HG03439 (cell line): ENCODE results near the gene HCN2.
"Not testable (repeated sequence)": the region's sequence is repeated elsewhere in the genome, so short reads cannot be mapped to it uniquely, and the experiment has no call there.

Experiments
- ATAC-seq: cut with Tn5 transposase; IDR thresholded peaks from one replicate; pipeline ENCODE4 v1.9.1; 2021; ENCODE audit warnings: mild to moderate bottlenecking, moderate library complexity; ENCODE audit not compliant: unreplicated experiment

Gene HCN2

DNA sequence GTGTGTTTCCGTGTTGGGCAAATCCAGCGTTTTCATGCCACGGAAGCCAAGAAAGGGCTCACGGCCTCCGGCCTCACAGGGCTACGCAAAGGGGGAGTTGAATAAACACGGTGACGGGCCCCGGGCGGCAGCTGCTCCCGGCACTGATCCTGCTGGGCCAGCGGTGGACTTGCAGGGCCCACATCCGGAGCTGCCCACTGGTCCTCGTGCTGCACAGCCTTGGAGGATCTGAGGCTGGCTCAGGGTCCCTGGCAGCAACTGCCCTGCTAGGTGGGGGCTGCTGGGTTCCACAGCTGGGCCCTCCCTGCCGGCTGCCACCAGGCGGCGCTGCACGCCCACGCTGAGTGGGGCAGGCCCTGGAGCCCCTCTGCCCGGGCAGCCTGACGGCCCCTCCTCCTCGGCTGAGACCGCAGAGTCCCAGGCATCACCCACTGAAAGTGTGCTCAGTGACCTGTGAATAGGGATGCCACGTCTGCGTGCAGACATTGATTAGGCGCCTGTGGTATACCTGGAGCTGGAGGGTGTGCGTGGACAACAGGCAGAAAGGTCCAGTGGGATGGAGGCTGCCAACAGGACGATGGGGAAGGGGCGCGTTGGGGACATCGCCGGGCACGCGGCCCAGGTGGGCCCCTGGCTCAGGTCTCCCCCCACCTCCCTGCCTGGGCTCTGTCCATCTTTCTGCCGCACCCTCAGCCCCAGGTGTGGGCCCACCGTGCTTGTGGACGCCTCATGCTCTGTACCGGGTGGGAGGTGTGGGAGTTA lies 5.3 kb upstream of the HCN2 start:
- no peak for ATAC-seq

DNA sequence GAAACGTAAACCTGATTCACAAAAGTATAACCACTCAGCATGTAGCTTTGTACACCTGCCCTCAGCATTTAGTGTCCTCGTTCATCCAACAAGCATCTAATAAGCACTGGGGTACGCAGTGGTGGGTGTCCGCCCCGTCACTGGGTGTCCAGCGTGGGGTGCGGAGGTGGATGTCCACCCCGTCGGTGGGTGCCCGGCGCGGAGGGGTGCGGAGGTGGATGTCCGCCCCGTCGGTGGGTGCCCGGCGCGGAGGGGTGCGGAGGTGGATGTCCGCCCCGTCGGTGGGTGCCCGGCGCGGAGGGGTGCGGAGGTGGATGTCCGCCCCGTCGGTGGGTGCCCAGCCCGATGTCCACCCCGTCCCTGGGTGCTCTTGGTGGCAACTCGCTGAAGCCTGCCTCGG lies 4.5 kb upstream of the HCN2 start:
- ATAC-seq: not testable (repeated sequence)

DNA sequence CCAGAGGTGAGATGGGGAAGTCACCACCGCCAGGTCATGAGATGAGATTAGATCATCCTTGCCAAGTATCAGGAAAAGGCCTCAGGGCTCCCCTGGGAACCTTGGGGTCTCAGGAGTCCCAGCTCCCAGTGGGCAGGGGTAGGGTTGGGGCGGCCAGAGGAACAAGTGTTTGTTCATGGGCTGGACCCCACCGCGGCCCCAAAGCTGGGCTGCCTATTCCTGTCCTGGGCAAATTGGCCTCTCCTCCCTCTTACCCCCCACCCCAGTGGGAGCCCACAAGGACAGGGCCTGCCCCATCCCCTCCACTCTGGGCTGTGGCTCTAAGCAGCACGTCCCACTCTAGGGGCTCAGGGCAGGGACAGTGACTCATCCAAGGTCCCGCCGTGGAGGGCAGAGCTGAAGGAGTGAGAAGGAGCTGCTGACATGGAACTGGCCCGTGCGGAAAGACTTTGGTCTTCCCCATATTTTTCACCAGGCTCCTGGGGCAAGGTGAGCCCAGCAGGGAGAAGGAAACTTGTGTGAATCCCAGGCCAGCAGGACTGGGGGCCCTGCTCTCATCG lies 4.0 kb upstream of the HCN2 start:
- no peak for ATAC-seq

DNA sequence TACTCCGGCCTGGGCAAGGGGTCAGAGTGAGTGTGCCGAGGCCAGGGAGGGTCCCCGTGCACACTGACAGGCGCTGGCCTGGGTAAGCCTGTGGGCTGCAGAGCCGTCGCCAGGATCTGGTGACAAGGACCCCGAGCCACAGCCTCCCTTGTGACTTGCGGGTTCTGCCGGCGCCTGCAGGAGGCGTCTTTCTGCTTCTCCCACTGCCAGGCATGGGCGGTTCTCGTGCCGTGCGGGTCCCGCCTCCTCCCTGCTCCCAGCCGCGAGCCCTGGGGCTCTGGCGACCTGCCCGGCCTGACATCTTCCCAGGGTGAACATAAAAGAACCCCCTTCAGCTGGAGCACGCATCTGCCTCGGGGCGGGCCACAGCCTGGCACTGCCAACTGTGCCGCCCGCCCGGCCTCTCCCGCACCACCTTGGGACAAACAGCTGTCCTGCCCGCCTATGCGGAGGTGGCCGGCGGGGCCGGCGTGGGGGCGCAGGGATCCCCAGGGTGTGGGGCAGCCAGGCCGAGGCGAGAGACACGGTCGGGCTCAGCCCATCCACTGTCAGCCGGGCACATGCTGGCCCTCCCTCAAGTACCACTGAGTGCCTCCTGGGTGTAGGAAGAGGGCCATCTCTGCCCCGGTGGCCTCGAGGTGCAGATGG lies 1.5 kb upstream of the HCN2 start:
- ATAC-seq: no peak

DNA sequence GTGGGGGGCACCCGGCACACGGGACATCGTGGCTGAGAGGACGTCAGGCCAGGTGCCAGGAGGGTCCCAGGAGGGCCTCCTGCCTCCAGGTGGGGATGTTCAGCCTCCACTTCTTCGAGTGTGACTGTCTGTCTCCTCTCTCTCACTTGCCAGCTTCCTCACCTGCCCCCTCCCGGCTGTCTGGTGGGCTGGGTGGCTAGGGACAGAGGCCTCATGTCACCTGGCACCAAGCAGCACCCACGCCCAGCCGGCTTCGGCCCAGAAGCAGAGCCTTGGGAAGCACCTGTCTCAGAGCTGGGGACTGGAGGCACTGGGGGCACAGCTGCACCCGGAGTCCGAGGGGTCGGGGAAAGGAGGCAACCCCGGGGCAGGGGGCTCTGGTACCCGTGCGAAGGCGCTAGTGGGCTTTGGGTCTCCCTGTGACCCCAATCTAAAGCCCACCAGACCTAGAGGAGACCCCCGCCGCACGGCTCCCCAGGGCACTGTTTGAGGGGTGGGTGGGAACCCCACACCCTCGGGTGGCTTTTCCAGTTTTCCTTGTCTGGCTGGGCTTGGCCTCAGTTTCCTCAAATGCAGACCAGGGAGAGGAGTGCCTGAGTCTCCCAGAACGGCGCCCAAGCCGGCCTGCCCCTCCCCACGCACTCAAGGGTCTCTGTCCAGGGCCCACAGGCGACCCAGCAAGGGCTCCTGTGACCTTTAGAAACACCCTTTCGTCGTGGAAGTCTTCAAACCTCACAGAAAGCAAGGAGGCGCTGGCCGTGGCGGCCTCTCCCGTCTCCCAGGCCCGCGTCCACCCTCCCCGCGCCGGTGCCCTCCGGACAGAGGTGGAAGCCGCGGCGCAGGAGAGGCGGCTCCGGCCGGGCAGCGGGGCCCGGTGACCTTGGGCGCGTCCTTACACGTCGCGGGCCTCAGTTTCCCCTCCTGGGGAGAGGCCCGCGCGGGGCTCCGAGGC lies 664 bp upstream of the HCN2 start:
- ATAC-seq: no peak

DNA sequence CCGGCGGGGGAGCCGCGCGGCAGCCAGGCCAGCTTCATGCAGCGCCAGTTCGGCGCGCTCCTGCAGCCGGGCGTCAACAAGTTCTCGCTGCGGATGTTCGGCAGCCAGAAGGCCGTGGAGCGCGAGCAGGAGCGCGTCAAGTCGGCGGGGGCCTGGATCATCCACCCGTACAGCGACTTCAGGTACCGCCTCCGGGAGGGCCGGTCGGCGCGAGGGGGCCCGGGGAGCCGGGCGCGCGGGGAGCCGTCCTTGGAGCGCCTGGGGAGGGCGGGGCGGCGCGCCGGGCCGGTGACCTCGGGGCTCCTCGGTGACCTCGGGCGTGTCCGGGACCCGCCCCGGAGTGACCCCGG lies 690 bp downstream of the HCN2 start:
- ATAC-seq: no peak

DNA sequence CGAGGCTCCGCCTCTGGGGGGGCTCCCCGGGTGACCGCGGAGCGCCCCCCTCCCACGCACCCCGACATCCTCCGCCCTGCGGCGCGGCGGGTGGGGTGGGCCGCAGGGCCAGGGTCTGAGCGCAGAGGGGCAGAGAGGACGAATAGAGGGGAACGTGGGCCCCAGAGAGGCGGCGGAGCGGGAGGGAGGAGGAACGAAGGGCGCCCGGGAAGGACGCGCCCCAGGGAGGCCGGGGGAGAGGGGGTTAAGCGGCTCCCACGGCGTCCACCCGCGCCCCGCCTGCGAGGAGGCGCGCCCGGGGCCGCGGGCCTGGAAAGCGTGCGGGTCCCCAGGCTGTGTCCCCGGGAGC lies 1.0 kb downstream of the HCN2 start:
- no peak for ATAC-seq

DNA sequence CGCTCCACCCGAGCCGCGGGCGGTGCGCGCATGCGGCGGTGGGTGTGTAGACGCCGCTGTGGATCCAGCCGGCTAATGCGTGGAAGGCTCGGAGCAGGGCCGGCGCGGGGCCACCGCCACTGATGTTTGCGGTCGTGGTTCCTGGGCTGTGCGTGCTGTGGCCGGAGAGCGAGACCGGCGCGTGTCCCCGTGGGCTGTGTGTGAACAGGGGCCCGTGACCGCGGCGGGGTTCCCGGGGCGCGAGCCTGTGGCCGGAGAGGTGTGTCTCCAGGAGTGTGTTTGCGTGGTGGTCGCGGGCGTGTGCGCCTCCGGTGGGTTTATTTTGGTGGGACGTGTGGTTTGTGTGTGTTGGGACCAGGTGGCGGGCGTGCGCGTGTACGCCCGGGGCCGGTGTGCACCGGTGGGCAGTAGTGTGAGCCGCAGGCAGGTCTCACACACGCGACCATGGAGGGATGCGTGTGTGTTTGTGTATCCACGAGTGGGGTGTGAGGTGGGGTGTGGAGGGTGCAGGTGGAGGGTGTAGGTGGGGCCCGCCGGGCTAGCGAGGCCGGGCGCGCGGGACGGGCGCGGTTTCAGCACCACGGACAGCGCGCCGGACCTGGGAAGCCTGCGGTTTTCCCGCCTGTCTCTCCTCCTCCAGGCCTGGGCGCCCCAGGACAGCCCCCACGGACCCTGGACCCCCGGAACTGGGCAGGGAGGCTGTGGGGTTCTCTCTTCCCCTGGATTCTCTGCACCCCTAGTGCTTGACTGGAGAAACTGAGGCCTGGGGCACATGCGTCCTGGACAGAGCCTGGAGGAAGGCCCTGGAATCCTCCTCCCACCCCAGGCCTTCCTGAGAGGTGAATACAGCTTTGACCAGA lies 1.6 kb downstream of the HCN2 start:
- no peak for ATAC-seq

DNA sequence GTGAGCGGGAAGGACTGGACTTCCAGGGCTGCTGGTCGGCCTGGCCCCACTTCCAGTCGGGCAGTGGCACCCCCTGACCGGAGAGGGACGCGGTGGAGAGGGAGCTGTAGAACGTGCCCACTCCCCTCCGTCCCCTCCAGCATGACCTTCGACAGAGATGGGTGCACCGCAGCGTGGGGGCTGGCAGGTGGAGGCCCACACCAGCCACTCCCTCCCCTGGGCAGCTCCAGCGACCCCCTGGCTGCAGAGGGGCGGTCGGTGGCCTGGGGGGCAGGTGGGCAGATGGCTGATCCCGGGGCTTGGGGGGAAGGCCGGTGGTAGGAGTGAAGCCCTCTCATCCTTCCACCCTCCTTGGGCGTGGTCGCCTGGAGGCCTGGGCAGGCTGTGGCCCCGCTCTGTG lies 2.4 kb downstream of the HCN2 start:
- no peak for ATAC-seq

DNA sequence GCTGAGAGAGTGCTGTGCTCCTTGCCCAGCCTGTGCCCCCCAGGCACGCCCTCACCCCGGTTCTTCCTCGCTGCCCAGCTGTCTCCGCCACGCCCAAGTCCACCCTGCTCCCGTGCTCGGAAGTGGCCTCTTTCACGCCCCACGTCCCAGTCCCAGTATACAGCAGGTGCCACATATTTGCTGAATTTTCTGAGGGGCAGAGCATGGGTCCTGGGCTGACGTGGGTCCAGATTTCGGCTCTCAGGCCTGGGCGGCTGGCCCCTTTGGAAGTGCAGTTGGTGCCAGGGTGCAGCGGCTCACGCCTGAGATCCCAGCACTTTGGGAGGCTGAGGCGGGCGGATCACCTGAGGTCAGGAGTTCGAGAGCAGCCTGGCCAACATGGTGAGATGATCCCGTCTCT lies 3.4 kb downstream of the HCN2 start:
- ATAC-seq: no peak

DNA sequence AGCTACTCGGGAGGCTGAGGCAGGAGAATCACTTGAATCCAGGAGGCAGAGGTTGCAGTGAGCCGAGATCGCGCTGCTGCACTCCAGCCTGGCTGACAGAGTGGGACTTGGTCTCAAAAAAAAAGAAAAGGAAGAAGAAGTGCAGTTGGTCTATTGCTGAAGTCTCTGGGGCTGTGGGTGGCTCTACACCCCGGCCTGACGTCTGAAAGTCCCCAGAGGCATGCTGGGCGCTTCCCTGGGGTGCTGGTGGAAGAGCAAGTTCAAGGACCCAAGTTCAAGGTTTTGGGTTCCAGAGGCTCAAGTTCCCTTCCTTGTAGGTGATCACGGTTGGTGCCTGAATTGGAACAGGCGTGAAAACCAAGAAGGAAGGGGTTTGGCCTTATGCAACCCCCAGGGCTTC lies 3.8 kb downstream of the HCN2 start:
- no peak for ATAC-seq

DNA sequence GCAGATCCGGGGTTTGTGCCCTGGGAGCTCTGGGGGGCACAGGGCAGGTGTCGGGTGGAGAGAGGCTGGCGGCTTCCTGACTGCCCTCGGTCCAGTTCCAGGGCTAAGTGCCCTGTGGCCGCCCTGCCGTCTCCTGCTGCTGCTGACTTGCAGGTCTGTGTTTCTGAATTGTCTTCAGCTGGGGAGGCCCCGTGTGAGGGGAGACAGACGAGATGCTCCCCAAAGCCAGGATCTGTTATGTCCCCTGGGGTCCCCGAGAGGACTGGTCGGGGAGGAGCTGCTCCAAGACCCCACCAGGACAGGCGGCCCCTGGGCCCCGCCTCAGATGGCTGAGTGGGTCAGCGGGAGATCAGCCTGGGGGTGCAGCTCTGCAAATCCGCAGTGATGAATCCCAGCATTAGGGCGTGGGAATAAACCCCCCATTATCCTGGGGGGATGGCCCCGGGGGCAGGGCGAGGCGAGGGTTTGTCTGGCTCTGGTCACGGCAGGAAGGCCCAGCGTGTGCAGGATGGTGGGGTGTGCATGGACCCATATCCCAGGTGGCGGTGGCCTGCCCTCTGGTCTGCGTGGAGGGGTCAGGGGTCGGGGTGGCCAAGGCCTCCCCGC lies 4.7 kb downstream of the HCN2 start:
- ATAC-seq: no peak

DNA sequence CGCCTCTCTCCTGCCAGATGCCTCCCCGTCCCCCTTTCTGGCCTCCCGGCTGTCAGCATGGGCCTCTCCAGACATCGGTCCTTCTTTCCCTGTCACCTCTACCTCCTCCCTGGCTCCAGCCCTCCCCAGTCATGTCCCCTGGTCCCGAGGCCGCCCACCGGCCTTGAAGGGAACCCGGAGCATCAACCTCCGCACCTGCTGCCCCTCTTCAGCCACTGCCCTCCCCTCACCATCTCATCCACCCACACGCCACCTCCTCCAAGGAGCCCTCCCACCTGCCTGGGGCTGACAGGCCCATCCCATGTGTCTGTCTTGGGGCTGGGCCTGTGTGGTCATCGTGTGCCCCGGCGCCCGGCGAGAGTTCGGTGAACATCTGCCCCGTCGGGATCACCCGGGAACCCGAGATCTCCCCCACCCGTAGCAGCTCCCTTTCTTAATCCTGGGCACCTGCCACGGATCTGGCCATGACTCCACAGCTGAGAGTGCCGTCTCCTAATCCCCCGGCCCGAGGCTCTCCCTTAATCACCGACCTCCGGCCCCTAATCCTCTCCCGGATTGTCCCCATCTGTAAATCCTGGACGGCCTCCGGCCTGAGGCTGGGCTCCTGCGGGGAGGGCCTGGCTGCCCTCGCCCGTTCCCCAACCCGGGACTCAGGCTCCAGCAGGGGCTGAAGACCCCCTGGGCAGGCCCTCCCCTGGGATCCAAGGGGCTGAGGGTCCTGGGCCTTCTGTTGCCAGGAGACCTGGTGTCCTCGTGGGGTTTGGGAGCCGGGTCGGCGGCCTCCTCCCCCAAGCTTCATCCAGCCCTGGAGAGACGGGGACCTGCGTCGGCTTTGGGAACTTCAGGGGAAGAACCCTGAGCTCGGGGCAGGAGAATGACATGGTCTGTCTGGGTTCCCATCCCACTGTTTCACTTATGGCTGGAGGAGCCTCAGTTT lies 5.9 kb downstream of the HCN2 start:
- no peak for ATAC-seq

DNA sequence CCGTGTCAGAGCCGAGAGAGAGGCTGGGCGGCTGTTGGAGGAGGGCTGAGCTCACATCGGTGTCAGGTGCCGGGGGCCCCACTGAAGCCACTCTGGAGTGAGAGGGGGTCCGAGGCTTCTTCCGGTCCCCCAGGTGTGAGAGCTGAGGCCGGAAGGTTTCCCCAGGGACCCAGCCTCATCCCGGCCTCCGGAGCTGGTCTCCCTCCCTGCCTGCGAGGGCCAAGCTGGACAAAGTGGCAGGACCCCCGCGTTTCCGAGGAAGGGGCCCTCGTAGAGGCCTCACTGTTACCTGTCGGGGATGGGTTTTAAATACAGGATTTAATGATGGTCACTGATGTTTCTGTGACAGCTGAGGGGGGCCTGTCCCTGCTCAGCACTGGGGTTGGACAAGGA lies 6.6 kb downstream of the HCN2 start:
- ATAC-seq: no peak

DNA sequence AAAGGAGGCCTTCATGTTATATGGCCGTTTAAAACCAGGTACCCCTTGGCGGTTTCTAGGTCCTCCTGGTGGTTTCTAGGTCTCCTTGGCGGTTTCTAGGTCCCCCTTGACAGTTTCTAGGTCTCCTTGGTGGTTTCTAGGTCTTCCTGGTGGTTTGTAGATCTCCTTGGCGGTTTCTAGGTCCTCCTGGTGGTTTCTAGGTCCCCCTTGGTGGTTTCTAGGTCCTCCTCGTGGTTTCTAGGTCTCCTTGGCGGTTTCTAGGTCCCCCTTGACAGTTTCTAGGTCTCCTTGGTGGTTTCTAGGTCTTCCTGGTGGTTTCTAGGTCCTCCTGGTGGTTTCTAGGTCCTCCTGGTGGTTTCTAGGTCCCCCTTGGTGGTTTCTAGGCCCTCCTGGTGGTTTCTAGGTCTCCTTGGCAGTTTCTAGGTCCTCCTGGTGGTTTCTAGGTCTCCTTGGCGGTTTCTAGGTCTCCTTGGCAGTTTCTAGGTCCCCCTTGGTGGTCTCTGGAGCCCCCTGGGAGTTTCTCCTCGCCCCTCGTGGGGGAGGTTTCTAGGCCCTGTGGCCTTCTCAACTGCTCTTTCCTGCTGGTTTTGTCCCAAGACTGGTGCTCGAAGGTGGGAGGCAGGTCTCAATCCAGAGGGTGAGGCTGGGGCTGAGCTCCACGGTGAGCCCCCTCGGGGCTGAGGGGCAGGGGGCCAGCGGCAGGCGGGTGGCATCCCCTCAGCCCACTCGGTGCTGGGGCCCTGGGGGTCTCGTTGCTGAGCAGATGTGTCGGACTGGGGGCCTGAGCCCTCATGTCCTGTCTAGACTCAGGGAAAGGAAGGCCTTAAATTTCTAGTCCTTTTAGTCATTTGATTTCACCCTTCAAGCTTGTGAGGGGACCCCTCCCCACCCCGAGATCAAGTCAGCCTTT lies 8.0 kb downstream of the HCN2 start:
- ATAC-seq: no peak

DNA sequence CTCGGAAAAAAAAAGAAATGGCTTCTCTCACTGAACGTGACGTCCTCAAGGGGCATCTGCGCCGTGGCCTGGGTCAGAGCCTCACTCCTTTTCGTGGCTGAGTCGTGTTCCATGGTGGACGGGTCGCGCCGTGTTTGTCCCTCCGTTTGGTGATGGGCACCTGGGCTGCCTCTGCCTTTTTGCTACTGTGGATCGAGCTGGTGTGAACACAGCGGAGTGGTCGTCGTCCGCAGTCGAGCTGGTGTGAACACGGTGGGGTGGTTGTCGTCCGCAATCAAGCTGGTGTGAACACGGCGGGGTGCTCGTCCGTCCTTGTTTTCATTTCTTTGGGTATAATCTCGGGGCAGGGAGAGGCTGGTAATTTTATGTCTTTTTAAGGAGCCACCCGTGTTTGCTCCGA lies 11.6 kb downstream of the HCN2 start:
- no peak for ATAC-seq

DNA sequence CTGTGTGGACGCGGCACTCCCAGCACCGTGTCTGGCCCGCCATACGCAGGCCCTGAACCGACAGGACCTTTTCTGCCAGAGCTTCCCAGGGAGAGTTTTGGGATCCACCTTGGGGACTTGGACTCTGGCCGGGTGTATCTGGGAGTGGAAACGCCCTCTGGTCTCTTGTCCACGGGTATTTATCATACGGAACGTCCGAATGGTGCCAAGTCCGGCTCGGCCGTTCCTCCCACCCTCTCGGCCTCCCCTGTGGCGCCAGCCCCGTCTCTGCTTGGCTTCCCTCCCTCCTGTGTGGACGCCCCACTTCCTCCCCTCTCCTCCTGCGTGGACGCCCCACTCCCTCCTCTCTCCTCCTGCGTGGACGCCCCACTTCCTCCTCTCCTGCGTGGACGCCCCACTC lies 12.1 kb downstream of the HCN2 start:
- no peak for ATAC-seq
